GOT3 (cell line): ENCODE measurements around the gene CCNF.
"Not testable (repeated sequence)": the region's sequence is repeated elsewhere in the genome, so short reads cannot be mapped to it uniquely, and the experiment has no call there.

ENCODE experiments used
- DNase-seq: peaks from one replicate; lab custom pipeline; 2025; ENCODE audit warnings: mixed read lengths; lab: John Stamatoyannopoulos, UW

Gene CCNF

DNA sequence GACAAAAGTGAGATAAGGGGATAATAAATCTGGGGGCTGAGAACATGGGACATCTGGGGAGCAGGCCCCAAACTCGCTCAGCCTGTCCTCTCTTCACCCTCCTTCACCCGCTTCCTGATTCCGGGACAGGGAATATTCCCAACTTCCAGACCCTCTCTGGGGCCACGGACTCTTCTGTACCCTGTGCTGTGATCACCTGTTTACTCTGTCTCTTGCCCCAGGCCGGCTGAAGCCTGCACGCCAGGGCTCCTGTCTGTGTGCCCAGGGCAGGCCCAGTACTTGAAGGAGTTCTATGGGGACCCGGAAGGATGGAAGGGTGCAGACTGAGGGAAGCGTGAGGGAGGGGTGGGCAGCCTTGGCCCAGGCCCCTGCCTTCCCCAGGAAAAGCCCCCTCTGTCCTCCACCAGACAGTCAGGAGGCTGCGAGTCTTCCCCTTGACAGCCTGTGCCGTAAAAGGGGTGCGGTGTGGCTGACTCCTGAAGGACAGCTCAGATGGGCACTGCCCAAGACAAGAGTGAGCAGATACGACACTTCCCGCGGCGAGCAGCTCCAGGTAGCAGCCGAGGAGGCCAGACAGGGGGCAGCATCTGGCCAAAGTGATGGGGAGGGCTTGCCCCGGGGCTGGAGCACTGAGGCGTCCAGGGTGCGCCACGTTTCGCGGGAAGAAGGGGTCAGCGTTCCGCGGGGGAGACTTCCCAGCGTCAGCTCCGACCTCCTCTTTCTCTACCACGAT is 1.0 kb upstream of the CCNF start:
- no peak for DNase-seq

DNA sequence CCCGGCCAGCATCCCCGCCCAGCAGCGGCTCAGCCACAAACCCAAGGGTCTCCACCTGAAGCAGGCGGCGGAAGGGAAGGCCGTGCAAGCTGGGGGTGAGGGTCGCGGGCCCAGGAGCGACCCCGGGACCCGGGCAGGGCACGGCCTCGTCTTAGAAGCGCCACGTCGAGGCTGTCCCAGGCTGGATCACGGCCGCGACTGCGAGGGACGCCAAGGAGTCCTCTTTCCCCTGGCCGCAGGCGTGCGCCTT is 538 bp upstream of the CCNF start:
- no peak for DNase-seq

DNA sequence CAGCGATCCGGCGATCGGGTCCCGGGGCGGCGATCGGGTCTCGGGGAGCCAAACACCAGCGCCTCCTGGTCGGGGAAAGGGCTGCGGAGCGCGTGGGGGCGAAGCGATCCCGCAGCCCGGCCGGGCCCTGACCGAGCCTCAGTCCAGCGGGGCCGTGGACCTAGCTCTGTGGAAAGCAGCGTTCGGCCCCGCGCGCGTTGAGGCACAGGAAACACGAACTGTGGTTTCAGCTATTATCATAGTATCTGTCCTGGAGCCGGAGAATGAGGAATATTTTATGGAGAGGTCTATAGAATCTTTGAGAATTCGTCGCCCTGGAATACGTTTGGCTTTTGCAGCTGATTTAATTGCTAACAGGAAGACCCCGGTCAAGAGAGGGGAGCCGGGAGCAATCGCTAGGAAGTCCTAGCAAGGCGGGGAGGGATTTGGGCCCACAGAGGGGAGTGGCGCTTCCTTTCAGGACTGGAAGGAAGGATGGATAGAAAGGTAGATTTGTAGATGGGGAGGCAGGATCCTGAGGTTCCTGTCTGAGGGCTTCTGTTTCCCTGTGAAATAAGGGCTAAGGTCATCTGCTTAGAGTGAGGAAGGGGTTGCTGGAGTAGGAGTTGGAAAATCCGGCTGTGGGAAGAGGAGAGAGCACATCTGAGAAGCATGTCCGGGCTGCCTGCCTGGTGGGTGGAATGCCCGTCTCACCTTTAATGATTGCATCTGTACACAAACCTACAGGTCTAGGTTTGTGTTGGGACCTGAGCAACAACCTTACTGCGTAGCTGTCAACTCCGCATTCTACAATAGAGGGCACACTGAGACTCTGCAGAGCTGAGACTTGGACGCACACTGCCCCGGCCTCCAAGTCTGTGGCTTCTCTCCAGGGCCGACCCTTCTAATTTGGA is 770 bp downstream of the CCNF start:
- DNase-seq: no peak

DNA sequence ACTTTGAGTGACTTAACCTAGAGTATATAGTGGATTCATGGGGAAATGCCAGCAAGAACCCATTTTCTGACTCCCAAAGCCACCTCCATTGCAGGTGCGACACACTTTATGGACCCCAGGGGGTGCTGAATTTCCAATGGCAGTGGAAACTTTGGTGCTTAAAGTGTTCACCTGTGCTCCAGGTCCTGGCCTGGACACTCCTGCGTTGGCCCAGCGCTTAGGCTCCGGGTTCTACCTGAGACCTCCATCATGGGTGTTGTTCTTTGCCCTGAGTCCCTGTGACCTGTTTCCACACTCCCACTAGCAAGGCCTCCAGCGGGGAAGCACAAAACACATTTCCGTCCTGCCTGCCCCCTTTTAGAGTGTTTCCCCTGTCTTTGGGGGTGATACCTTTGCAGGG is 3.0 kb downstream of the CCNF start:
- no peak for DNase-seq

DNA sequence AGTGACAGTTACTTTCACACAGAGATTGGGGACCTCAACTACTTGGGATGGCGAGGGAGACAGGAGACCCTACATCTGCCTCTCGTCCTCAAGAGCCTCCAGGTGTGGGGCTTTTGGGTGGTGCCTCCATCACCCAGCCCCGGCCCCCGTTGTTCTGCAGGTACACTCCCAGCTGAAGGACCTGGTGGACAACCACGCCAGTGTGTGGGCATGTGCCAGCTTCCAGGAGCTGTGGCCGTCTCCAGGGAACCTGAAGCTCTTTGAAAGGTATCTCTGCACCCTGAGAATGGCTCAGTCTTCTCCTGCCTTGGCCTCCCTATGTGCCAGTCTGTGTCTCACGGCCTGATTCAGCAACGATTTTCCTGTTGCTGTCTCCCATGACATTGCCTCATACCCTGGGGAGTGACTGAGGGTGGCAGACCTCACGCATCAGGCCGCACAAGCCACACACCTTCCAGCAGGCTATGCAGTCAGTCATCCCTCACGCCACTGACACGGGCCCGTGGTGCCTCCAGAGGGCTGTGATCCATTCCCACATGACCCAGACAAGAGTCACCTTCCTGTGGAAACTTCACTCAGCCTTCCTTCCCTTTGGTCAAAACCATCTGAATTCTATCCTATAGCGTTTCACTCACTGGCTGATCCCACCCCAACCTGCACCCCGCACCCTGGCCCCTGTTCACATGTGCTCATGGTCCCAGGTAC is 3.7 kb downstream of the CCNF start:
- no peak for DNase-seq

DNA sequence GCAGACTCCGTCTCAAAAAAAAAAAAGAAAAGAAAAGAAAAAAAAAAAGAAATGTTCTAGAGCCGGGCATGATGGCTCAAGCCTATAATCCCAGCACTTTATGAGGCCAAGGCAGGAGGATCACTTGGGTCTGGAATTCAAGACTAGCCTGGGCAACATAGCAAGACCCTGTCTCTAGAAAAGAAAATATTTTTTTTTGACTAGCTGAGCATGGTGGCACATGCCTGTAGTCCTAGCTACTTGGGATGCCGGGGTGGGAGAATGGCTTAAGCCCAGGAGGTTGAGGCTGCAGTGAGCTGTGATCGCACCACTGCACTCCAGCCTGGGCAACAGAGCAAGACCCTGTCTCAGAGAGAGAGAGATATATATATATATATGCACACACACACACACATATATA is 6.0 kb downstream of the CCNF start:
- DNase-seq: not testable (repeated sequence)

DNA sequence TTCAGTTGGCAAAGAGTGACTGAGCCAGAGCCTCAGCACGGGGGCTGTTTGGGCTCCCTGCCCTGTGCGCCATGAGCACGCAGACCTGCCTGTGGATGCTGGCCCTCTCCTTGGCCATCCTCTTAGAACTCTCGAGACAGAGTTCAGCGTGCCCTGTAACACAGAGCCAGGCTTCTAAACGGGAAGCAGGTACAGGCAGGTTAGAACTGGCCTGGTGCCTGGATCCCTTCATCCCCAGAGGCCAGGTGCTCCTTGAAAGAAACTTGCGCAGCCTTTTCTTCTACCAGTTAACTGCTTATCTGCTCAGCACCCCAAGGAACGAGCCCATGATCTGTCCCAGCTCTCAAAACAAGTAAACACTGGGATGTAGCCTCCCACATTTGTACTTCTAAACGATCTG is 6.9 kb downstream of the CCNF start:
- DNase-seq: no peak

DNA sequence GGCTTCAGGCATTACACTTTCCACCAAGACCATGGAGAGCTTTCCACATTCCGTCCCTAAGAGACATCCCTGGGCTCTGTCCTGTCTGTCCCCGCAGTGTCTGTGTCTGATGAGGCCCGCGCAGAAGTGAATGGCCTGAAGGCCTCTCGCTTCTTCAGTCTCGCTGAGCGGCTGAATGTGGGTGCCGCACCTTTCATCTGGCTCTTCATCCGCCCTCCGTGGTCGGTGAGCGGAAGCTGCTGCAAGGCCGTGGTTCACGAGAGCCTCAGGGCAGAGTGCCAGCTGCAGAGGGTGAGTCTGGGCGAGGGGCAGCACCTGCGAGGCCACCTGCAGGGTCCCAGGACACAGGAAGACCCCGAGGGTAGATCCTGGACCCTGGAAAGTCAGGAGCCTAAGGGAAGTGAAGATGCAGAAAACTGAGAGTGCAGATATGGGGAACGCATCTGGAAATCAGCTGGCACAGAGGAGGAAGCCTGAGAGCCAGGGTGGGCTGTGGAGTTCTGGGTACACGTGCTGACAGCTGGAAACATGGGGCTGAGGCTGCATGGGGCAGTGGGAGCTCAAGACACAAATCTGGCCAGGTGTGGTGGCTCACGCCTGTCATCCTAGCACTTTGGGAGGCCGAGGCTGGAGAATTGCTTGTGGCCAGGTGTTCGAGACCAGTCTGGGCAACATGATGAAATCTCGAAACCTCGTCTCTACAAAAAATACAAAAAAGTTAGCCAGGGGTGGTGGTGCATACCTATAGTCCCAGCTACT is 8.0 kb downstream of the CCNF start:
- no peak for DNase-seq

DNA sequence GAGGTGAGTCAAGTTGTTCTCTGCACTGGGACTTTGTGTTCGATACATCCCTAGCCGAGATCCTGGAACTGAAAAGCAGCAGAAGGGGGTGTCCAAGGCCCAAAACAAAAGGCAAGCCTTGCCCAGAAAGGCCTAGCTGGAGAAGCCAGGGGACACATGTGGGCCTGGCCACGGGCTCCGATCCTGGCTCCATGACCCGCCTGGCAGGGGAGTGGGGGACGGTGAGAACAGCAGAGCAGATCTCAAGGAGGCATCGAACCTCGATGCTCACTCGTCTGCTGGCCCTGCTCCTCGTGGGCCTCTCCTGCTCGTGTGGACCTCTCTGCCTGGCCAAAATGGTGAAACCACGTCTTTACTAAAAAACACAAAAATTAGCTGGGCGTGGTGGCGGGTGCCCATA is 8.9 kb downstream of the CCNF start:
- DNase-seq: no peak

DNA sequence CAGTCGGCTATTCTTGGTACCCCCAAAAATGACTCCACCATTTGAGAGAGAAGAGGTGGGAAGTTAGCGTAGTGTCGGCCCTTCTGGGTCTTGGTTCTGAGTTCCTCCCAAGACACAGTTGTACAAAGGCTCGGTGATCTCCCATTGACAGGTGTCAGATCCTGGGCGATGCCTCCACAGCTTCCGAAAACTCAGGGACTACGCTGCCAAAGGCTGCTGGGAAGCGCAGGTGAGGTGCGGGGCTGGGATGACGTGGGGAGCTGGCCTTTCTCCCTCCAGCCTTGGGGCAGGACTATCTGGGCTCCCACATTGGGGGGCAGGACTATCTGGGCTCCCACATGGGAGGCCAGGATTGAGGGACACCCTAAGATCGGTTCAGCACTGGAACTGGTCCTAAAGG is 10.4 kb downstream of the CCNF start:
- DNase-seq: no peak

DNA sequence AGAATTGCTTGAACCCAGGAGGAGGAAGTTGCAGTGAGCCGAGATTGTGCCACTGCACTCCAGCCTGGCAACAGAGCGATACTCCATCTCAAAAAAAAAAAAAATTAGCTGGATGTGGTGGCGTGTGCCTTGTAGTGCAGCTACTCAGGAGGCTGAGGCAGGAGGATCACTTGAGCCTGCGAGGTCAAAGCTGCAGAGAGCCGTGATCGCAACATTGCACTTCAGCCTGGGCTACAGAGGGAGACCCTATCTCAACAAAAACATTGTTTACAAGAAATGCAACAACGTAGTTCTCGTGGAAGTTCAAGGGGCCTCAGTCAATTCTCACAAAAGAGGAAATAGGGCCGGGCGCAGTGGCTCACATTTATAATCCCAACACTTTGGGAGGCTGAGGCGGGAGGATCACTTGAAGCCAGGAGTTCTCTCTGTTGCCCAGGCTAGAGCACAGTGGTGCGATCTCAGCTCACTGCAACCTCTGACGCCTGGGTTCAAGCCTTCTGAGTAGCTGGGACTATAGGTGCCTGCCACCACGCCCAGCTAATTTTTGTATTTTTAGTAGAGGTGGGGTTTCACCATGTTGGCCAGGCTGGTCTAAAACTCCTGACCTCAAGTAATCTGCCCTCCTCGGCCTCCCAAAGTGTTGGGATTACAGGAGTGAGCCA is 12.0 kb downstream of the CCNF start:
- DNase-seq: not testable (repeated sequence)

DNA sequence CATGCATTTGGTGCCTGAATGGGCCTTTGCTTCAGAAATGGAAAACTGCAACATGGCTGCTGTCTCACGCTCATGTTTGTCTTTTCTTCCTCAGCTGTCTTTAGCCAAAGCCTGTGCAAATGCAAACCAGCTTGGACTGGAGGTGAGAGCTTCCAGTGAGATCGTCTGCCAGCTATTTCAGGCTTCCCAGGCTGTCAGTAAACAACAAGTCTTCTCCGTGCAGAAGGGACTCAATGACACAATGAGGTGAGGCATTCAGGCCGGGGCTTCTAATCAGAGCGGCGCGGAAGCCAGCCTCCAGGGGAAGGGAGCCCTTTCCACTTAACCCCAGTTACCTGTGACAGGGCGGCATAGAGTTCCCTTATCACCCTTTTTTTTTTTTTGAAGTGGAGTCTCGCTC is 14.3 kb downstream of the CCNF start:
- no peak for DNase-seq

DNA sequence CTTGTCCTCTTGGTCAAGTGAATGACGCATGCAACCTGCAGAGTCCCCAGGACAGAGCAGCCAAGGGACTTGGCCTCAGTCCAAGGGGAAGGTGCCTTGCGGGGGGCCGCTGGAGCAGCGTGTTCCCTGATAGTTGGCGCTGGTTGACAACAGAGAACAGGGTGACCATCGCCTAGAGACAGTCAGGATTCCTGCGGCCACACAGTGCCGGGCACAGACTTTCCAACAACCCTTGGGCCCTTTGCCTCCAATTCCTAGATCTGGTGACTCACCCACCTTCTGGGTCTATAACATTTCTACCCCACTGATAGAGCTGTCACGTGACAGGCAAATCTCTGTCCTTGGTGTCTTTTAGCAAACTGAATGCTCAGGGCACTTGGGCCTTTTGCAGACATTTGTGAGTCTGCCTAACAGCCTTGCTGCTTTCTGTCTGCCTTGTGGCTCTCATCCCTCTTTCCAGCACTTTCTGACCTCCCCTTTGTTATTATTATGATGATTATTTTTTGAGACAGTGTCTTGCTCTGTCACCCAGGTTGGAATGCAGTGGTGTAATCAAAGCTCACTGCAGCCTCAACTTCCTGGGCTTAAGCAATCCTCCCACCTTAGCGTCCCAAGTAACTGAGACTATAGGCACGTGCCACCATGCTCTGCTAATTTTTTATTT is 18.8 kb downstream of the CCNF start:
- DNase-seq: no peak

DNA sequence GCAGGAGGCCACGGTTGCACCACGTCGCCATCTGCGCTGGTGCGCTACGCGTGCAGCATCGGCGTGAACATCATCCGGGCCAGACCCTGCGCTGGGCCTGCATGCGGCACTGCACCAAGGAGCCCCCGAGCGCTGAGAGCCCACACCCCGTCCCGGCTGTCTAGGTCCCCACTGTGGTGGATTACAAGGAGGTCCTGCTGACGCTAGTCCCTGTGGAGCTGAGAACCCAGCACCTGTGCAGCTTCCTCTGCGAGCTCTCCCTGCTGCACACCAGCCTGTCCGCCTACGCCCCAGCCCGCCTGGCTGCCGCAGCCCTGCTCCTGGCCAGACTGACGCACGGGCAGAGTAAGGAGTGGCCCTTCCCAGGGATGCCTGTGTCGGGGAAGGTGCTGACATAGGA is 19.9 kb downstream of the CCNF start:
- DNase-seq: no peak

DNA sequence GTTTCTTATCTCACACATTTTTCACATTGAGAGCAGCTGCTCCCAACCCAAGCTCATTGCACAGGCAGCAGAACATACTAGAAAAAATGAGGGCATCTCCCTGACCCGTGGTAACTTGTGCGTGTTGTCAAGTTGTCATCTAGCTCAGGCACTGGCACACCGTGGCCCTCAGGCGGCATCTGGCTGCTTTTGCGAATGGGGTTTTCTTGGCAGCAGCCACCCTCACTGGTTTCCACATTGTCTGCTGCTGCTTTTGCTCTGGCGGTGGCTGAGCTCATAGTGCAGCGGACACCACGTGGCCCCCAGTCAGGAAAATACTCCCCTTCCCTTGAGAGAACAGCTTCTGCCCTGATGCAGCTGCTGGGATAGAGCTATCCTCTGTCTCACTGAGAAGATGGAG is 21.3 kb downstream of the CCNF start:
- no peak for DNase-seq

DNA sequence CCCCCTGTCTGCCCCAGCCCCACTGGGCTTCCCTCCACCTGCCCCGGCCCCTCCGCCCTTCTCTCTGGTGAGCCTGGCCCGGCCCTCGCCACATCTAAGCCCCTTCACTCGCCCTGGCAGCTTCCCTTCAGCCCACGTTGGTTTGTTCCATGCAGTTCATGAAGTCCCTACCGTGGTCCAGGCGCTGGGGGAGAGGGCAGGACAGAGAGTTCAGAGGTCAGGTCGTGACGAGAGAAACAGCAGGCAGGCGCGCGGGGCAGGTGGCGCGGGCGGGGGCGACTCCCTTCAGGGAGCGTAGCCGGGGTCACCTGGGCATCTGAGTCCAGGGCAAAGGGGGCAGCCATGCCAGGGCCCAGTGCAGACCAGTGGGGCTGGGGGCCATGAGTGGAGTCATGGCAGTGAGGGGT is 21.7 kb downstream of the CCNF start:
- DNase-seq: no peak

DNA sequence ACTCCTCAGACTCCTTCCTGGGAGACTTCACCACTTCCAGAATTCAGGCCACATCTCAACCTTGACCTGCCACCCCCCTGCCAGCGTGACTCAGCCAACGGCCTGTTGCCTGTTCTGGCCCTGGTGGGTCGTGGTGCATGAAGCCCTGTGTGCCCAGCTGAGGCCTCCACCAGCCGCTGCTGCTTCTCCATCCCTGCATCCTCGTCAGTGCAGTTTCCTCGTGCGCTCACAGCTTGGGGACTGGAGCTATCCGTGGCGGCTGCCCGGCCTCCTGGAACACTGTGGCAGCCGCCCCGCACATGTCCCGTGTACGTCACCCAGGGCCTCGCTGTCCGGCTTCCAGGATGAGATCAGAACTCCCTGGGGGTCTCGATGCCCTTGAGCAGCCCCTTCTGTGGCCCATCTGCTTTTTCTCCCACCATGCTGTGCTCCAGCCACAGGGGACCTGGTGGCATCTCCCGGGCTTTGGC is 22.6 kb downstream of the CCNF start:
- DNase-seq: no peak

DNA sequence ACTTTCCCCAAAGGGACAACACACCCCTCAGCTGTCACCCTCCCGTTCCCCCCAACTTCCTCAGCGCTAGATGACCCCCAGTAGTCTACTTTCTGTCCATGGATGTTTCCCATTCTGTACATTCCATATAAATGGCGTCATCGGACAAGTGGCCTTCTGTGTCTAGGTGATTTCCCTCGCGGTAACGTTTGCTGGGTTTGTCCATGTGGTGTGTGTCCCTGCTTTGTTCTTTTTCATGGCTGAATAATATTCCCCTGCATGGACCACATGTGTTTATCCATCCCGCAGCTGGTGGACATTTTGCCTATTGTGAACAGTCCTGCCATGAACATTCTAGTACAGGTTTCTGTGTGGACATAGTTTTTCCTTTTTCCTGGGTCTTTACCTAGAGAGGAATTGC is 23.4 kb downstream of the CCNF start:
- no peak for DNase-seq

DNA sequence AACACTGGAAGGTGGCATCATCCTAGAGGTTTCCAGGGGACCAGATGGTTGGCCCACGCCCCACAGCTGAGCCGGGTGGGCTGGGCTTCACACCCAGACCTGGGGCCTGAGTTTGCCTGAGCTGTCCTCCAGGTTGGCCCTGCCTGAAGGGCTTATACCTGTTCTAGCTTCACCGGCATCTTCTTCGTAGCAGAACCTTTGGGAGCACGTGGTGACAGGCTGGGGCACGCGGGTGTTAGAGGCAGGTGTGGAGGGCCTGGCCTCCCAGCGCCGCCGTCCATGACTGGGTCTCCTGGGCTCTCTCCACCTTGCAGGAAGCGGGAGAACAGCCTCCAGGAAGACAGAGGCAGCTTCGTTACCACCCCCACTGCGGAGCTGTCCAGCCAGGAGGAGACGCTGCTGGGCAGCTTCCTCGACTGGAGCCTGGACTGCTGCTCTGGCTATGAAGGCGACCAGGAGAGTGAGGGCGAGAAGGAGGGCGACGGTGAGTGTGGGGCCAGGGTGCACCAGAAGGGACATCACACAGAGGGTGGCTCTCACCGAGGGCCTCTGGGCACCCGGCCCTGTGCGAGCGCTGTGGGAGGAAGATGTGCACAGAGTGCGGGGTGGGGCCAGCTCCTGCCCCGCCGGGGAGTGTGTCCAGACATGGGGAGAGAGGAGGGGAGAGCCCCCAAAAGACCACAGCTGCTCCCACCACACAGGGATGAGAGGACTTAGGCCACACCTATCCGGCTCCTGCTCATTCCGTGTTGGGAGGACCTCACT is 26.0 kb downstream of the CCNF start:
- no peak for DNase-seq

DNA sequence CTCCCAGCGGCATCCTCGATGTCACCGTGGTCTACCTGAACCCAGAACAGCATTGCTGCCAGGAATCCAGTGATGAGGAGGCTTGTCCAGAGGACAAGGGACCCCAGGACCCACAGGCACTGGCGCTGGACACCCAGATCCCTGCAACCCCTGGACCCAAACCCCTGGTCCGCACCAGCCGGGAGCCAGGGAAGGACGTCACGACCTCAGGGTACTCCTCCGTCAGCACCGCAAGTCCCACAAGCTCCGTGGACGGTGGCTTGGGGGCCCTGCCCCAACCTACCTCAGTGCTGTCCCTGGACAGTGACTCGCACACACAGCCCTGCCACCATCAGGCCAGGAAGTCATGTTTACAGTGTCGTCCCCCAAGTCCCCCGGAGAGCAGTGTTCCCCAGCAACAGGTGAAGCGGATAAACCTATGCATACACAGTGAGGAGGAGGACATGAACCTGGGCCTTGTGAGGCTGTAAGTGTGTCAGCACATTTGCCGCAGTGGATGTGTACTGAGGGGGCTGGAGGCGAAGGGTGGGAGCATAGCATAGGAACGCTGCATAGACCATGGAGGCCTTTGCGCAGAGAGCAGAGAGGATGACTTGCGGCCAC is 27.4 kb downstream of the CCNF start:
- no peak for DNase-seq
